GM10847 (cell line): ENCODE results near the gene KCNMA1.

Source experiments
- POLR2A ChIP-seq: IDR thresholded peaks from 2 replicates; pipeline ENCODE4 v1.6.1; 2011; ENCODE audit not compliant: insufficient read length; ENCODE audit errors: extremely low read depth

KCNMA1 gene

DNA sequence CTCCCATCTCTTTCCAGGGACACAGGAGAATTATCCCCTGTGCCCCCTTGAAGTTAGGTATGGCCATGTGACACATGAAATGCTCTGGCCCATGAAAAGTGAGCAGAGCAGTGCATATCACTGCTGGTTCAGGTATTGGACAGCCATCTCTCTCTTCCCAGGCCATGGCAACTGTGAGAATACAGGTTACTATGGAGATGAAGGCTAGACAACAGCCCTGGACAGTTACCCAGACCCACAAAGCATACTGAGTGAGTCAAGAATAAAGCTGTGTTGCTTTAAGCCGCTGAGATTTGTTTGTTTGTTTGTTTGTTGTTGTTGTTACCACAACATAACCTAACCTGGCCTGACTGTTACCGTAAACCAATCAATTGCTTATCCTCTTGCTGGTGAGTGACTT lies 722.3 kb downstream of the KCNMA1 start:
- no peak for TF ChIP-seq POLR2A

DNA sequence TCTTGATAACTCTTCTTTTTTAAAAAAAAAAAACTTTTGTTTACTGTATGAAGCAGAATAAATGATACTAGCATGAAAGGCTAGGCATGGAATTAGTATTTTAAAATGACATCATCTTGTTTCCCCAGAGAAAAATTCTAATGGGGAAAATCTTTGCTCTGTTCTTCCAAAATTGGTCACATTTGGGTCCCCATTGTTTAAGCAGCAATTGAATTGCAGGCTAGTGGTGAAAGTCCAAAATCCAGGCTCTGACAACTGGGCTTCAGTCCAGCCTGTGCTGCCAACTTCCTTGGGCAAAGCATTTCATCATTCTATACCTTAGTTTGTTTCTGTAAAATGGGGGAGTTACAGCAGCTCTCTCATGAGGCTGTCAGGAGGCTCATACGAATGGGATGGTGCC lies 726.4 kb downstream of the KCNMA1 start:
- no peak for TF ChIP-seq POLR2A

DNA sequence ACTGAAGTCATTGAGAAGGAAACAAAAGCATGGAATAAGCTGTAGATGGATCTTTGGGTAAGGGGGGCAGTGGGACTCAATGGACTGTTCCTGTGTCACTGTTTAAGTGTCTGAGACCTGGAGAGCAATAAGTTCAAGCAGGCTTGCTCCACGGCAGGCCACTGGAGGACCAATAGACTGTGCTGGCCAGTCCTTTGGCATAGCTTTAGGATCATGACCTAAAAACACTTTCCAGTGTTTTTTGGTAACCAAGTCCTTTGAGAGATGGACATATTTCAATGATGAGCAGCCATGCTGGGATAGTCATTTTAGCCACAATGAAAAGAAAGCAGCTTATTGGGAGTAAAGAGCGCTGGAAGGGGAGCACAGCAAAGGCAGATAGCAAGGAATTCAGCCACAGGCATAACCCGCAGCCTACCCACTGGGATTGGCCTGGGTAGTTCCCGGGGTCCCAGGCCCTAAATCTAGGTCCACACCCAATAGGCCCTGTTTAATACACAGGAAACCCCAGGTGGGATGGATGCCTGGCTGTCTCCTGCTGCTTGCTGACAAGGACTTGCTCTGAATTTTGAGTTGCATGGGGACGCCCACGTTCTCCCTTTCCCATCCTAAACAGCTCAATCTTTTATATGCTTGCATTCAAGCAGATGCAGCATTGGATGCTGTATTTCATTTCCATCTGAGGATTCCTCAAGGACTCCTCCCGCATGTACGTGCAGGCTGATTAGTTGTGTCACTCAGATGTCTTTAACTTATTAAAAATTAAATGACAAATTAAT lies 727.2 kb downstream of the KCNMA1 start:
- TF ChIP-seq POLR2A, result no peak

DNA sequence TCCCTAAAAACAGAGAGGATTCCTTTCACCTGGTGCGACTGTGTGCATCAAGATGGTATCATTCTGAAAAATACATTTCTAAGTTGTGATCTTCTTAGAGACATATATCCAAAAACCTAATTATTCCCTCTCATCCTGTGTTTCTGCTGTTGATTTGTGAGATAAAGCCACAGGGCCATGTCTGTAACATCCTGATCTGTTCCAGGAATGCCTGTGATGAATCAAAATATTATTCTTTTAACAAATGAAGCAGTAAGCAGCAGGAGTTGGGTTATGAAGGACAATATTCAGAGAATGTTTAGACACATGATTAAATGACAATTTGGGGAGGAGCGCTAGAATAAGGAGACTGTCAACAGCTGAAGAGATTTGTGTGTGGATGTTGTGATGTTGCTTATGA lies 731.4 kb downstream of the KCNMA1 start:
- TF ChIP-seq POLR2A, result no peak

DNA sequence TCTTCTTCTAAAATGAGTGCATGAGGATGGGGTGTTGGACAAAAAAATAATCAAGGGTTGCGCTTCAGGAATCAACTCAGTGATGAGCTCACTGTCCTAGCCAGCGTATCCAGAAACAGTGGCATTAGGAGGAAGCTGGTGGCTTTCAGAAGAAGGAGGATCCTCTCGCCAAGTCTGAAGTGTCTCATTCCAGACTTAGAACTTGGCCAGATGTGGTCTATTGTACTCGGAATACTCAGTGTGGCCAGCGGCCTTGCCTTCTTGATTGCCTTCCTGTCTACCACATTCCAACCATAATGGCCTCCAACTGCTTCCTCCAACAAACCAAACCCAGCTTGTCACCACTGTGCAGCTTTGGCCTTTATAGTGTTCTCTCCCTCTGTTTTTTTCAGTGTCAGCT lies 732.4 kb downstream of the KCNMA1 start:
- TF ChIP-seq POLR2A, result no peak

GRCh38 chr10:76903387-76903945 lies 734.1 kb downstream of the KCNMA1 start:
- no peak for TF ChIP-seq POLR2A

DNA sequence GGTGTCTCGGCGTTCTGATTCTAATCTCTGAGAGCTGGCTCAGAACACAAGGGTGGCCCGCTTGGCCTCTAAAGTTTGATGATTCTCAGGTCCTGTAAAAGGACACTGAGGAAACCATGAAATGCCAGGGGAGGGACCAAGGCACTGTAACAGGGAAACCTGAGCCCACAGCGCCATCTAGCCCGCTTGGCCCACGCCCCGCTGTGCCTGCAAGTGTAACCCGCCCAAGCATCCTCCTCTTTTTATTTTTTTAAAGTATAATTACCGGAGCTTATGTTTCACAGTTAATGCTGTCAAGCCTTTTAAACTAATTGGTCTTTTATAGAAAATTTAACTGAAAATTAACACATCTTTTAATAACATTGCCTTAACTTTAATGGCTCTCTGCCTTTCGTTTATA lies 734.7 kb downstream of the KCNMA1 start:
- TF ChIP-seq POLR2A, result no peak

- no peak for TF ChIP-seq POLR2A
Measured at GRCh38 chr10:76901701-76902100, 735.9 kb downstream of the KCNMA1 start.

GRCh38 chr10:76899490-76899889 lies 738.1 kb downstream of the KCNMA1 start:
- no peak for TF ChIP-seq POLR2A

DNA sequence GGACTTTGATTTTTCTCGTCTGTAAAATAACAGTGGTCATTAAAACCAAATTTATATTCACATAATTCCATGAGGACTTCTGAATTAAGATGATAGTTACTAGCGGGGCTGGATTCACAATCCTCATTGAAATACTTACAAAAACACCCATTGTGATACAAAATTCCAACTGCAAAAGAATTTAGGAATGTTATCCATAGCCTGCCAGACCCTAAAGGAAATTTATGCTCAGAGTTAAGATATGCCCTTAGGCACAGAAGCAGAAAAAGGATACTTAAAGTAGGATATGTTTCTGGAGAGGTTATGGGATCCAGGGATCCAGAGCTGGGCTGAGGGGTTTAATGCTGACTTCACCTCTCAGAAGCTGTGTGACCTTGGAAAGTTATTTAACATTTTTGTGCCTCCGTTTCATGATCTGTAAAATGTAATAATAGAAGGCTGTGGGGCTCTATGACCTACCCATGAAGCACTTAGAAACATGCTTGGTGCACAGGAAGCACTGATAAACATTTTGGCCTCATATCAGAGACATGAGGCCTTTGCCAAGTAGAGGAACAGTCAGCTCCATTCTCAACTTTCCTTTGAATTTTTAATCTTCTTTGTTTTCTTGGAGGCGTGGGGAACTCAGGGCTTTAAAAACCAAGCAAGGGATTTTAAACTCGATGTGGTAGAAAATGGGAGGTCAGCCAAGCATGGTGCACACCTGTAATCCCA lies 744.7 kb downstream of the KCNMA1 start:
- no peak for TF ChIP-seq POLR2A

DNA sequence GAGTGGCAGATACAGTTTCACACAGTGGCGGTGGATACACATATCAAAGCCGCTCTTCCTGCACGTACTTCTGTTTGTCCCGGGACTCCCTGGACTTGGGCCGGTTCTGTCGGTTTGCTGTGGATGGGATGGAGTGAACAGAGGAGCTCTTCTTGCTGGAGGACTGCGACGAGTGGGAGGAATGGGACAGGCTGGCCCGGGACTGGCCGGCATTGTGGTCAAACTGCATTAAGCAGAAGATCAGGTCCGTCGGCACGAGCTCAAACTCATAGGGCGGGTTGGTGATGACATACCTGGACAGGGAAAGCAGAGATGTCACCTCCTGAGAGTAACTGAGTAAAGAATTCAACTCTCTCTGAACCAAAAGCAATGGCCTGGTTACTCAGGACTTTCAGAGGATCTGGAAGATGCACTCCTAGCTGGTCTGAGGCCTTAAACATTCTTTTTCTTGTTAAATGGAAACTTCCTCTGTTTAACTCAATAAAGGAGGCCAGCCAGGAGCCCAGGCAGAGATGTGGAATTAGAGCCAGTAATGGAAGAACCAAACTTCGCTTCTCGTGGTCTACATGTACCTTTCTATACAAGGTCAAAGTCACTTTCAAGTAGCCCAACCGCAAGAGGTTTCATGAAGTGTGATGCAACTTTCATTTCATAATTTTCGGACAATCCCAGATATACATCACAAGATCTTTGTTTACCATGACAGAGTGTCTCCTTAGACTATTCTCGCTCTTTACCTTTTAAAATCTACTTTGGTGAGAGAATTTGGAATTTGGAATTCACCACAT lies 750.2 kb downstream of the KCNMA1 start:
- TF ChIP-seq POLR2A, result no peak

- TF ChIP-seq POLR2A, result no peak
Measured at GRCh38 chr10:76885816-76886215, 751.8 kb downstream of the KCNMA1 start.

GRCh38 chr10:76884673-76885275 lies 752.8 kb downstream of the KCNMA1 start:
- TF ChIP-seq POLR2A, result no peak

GRCh38 chr10:76883596-76883995 lies 754.0 kb downstream of the KCNMA1 start:
- TF ChIP-seq POLR2A, result no peak

DNA sequence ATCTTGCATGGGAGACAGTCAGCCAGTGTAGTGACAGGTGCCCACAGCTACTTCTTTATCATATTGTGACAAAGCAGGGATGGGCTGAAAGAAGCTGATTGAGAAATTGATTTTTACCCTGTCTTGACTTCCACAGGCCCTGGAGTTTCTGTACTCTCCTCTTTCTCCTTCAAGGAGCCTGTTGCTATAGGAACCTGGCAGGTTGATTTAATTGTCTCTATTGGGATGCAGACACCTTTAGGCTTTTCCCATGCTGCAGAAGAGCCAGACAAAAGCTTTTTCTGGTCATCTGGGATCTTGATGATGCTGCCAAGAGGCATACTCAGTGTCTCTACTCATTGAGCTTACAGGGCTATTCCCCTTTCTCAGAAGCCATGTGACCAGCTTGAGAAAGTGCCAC lies 754.8 kb downstream of the KCNMA1 start:
- TF ChIP-seq POLR2A, result no peak
